Fibroblast of villous mesenchyme (primary cell): ENCODE measurements around the gene ACOXL. TPM values are rescaled to one million over a fixed set of nuclear protein-coding genes. Genes with fewer than 3 reads are reported as not detected.

Experiments used
- DNase-seq: peaks from one replicate; pipeline ENCODE4 v3.0.0-alpha.2; 2010; ENCODE audit warnings: low read depth
- H3K4me3 ChIP-seq: 2 replicates; pipeline ENCODE4 v1.5.1; 2011; ENCODE audit warnings: low read depth, mild to moderate bottlenecking, low read length
- total RNA-seq: library from RNA; depleted of rRNA; stranded (reverse); fragments of >200 nt; gene quantifications from 2 replicates; pipeline ENCODE4 v1.2.3, GENCODE V29; 2012
- TF ChIP-seq, protein P1 (sequence below): IDR thresholded peaks from 2 replicates; pipeline ENCODE4 v1.5.1; 2012; ENCODE audit warnings: low read depth, mild to moderate bottlenecking, low read length; ENCODE audit not compliant: insufficient read depth

The ACOXL gene
- total RNA-seq, 1 donor = not detected

DNA sequence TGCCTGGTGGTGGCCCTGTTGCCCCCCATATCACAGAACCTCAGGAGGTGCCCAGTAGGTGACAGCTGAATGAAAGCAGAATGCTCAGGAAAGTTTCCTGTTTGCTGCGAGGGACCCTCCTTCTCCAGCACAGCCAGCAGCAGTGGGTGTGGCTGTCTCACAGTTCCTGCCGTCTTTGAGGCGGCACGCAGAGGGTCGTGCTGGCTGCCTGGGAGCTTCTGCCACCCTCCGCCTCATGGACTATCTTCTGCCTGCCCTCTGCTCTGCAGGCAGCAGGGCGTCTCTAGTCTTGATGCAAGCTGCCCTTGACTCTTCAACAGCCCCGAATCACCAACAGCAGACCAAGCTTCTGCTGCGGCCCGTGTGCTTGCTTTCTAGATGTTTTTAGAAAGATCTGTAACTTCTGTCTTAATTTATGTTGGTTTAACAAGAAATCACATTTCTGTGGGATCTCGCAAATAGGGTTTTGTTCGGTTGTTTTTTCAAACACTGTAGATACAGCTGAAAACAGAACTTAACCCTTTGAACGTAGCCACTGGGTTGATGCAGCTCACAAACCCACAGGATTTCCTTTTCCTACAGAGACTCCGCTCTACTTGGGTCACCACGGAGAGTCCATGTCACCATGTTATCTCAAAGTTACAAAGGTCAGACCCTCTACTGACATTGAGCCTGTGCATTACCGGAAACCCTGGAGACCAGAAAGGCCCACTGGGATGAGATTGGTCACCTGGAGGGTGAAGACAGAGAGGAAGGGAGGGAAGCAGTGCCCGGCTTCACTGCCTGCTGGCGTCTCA lies 144.9 kb downstream of the ACOXL start:
- no peak for DNase-seq
- TF ChIP-seq, protein P1, sequence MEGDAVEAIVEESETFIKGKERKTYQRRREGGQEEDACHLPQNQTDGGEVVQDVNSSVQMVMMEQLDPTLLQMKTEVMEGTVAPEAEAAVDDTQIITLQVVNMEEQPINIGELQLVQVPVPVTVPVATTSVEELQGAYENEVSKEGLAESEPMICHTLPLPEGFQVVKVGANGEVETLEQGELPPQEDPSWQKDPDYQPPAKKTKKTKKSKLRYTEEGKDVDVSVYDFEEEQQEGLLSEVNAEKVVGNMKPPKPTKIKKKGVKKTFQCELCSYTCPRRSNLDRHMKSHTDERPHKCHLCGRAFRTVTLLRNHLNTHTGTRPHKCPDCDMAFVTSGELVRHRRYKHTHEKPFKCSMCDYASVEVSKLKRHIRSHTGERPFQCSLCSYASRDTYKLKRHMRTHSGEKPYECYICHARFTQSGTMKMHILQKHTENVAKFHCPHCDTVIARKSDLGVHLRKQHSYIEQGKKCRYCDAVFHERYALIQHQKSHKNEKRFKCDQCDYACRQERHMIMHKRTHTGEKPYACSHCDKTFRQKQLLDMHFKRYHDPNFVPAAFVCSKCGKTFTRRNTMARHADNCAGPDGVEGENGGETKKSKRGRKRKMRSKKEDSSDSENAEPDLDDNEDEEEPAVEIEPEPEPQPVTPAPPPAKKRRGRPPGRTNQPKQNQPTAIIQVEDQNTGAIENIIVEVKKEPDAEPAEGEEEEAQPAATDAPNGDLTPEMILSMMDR = no peak
- H3K4me3 ChIP-seq = no peak overlapping the region

DNA sequence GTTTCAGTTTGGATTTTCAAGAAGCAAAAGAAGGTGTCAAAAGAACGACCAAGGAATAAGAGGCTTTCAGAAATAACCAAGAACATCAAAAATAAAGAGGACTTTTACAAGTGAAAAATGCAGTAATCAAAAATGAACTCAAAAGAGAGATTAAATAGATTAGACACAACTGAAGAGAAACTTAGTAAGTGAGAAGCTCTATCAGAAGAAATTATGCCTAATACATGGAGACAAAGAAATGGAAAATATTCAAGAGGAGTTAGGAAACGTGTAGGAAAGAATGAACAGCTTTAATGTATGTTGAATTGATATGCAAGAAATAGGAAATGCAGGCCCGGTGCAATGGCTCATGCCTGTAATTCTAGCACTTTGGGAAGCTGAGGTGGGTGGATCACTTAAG lies 145.8 kb downstream of the ACOXL start:
- TF ChIP-seq, protein P1 = no peak
- DNase-seq = no peak

DNA sequence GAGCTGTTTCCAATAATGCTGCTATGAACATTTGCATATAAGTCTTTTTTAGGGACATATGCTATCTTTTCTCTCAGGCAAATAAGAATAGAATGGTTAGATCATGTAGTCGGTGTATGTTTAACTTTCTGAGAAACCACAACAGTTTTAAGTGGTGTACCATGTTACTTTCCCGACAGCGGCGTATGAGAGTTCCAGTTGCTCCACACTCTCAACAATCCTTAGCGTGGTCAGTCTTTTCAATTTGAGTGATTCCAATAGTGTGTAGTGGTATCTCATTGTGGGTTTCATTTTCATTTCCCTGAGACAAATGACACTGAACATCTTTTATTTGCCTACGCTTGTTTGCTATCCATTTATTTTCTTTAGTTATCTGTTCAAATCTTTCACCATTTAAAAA lies 149.5 kb downstream of the ACOXL start:
- H3K4me3 ChIP-seq = no peak overlapping the region
- TF ChIP-seq, protein P1 = no peak
- DNase-seq = no peak

More for the DNA sequence above, 145.8 kb downstream of the ACOXL start:
- no peak overlapping the region for H3K4me3 ChIP-seq

DNA sequence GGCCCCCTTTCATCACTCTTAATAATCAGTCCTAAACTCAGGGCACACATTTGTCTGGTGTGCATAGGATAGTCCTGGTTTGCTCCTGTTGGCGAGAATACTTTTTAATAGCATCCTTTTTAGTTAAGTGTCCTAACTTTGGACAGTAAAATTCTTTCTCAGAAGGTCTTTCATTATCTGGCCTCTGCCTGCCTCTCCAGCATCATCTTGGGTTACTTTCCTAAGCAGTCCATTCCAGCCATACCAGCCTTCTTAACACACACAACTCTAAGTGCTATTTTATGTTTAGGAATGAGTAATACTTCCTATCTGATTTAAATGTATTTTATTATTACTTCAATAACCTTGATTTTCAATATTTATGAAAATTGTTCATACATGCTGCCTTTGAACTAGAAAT lies 151.0 kb downstream of the ACOXL start:
- no peak overlapping the region for H3K4me3 ChIP-seq
- DNase-seq = no peak
- TF ChIP-seq, protein P1 = no peak

DNA sequence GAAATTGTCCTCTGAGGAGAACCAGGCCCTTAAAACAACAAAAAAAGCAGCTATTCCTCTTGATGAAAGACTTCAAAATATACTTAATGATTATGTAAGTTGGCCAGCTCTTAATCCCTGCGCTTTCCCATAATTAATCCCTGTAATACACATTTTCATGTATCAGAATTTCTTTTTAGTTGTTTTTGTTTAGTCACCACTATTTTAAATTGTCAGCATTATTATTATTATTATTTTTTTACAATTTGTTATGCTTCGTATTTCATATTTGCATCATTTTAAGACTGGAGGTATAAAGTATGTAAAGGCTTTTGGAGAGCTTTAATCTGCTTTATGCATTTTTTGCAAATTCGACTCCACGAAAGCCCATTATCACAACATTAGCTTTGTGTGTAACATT lies 152.9 kb downstream of the ACOXL start:
- DNase-seq = no peak
- no peak overlapping the region for H3K4me3 ChIP-seq
- TF ChIP-seq, protein P1 = no peak

DNA sequence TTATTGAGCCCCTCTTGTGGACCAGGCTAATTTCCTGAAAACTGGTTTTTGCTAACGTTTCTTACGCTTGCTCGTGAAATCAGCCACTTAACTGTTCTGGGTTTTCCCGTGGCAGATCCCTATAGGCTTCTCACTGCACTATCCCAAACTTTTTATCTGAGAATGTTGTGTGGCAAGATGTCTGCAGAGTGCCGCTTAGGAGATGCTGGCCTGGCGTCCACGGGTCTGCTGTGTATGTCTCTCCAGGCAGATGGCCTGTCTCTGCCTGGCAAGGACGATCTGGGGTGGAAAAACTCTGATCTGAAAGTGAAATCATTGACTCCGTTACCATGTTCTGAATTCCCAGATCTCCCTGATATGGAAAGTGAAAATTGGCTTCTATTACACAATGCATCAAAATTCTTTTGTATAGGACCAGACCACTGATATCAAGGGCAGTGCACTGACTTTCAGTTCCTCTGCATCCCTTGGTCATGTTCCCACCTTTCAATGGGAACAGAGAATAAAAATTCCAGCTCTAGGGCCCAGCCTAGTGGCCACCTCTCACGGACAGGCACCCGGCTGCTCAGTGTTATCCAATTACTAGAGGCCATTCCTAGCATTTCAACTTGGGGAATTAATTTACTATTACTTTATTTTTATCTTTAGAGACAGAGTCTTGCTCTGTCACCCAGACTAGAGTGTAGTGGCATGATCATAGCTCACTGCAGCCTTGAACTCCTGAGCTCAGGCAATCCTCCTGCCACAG lies 154.6 kb downstream of the ACOXL start:
- TF ChIP-seq, protein P1 = no peak
- DNase-seq = no peak
- no peak overlapping the region for H3K4me3 ChIP-seq

DNA sequence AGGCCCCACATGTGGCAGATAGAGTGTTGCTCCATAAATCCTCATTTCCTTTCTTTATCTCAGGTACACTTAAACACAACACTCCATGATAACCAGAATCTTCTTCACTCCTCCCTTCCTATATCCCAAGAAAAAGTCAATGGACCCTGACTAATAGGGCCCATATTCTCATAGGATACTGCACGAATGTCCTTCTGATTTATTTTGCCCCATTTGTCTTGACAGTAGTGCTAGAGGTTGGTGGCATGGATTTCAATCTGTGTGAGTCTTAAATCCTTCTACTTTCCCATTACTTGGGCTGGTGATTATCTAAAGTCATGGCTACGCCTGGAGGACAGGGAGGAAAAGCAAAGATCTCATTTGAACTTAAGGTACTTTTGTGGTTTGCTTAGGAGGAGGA lies 156.0 kb downstream of the ACOXL start:
- DNase-seq = no peak
- TF ChIP-seq, protein P1 = no peak
- no peak overlapping the region for H3K4me3 ChIP-seq
